Measurements from ENCODE around the gene NTF3.

Gene NTF3

GRCh38 chr12:5432011-5432400 lies at the start of gene NTF3:
TSS of gene NTF3 (plus strand) at chr12:5432108. CDS start at chr12:5432325, 217 bp downstream.
- DNase-seq (ENCODE audit: low read depth in 2 of 2): no peak

- no peak for DNase-seq (ENCODE audit: low read depth in 2 of 2)
Measured at GRCh38 chr12:5384015-5384414, 47.9 kb upstream of the NTF3 start.

GRCh38 chr12:5388581-5389535 lies 43.0 kb upstream of the NTF3 start:
- DNase-seq (ENCODE audit: low read depth in 2 of 2): no peak

GRCh38 chr12:5390174-5390799 lies 41.6 kb upstream of the NTF3 start:
- DNase-seq (ENCODE audit: low read depth in 2 of 2): no peak

GRCh38 chr12:5391653-5392052 lies 40.3 kb upstream of the NTF3 start:
- no peak for DNase-seq (ENCODE audit: low read depth in 2 of 2)

- DNase-seq (ENCODE audit: low read depth in 2 of 2): no peak
Measured at GRCh38 chr12:5392961-5393360, 38.9 kb upstream of the NTF3 start.

GRCh38 chr12:5395443-5396271 lies 36.3 kb upstream of the NTF3 start:
- no peak for DNase-seq (ENCODE audit: low read depth in 2 of 2)

GRCh38 chr12:5396541-5396940 lies 35.4 kb upstream of the NTF3 start:
- DNase-seq (ENCODE audit: low read depth in 2 of 2): no peak

GRCh38 chr12:5399266-5399665 lies 32.6 kb upstream of the NTF3 start:
- no peak for DNase-seq (ENCODE audit: low read depth in 2 of 2)

- no peak for DNase-seq (ENCODE audit: low read depth in 2 of 2)
Measured at GRCh38 chr12:5402009-5402935, 29.6 kb upstream of the NTF3 start.

- no peak for DNase-seq (ENCODE audit: low read depth in 2 of 2)
Measured at GRCh38 chr12:5403411-5403810, 28.5 kb upstream of the NTF3 start.

- no peak for DNase-seq (ENCODE audit: low read depth in 2 of 2)
Measured at GRCh38 chr12:5407034-5407856, 24.7 kb upstream of the NTF3 start.

GRCh38 chr12:5409619-5410018 lies 22.3 kb upstream of the NTF3 start:
- no peak for DNase-seq (ENCODE audit: low read depth in 2 of 2)

- DNase-seq (ENCODE audit: low read depth in 2 of 2): no peak
Measured at GRCh38 chr12:5416571-5416970, 15.3 kb upstream of the NTF3 start.

- no peak for DNase-seq (ENCODE audit: low read depth in 2 of 2)
Measured at GRCh38 chr12:5417500-5417899, 14.4 kb upstream of the NTF3 start.

- DNase-seq (ENCODE audit: low read depth in 2 of 2): no peak
Measured at GRCh38 chr12:5428332-5429221, 3.3 kb upstream of the NTF3 start.

GRCh38 chr12:5429741-5430557 lies 2.0 kb upstream of the NTF3 start:
- no peak for DNase-seq (ENCODE audit: low read depth in 2 of 2)

Data from stimulated activated CD4-positive, alpha-beta T cell treated with anti-CD3 and anti-CD28 coated beads, Interleukin-4, amount 100 ng/mL, for 48 hours (primary cell).